ENCODE measurements around the gene AFTPH. TPM values are rescaled to one million over a fixed set of nuclear protein-coding genes. Genes with fewer than 3 reads are reported as not detected.

Gene AFTPH
- total RNA-seq, 1 experiment from 2014 or later = 17.9 TPM

DNA sequence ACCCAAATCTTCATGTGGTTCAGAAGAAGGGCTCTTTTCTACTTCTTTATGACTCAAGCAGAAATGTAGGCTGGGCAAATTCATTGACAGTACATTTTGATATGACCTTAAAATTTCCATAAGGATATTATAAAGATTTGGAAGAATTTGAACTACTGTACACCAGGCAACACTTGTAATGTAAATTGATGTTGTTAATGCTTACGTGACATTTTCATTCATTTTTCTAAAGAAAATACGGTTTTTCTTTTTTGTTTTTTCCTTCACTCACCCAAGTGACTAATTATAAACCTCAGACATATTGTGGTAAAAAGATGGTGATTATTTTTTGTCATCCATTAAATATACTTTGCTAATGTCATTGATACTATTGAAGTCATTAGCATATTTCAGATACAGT is 17.4 kb downstream of the AFTPH start:
- intact Hi-C loops (cut with micrococcal nuclease; ENCODE audit: unreplicated experiment) (no loop called here), in situ Hi-C loops (cut with HindIII; ENCODE audit: low pct_unique_long_range_greater_than_20kb, low sequenced_read_pairs) (no loop called here)
- ChIA-PET POLR2A (no interaction called here), CTCF (no interaction called here)
- DNase-seq (ENCODE audit: low read depth, low spot score) (no peak), ATAC-seq (no peak)
- Histone ChIP-seq H3K4me1 (ENCODE audit: control insufficient read depth, insufficient read depth, low read length) (peaks cover 7% of the 10 kb centered on the region; the same call in 1 of the 2 replicates), H3K27ac (ENCODE audit: low read length) (no peak overlapping the region), H3K27me3 (ENCODE audit: control insufficient read depth, insufficient read depth, low read length) (no peaks in the 10 kb centered on the region), H3K9me3 (ENCODE audit: control insufficient read depth, insufficient read depth, low read depth, low read length) (no peaks in the 10 kb centered on the region), H3K36me3 (ENCODE audit: control insufficient read depth, insufficient read depth, low read length) (no peaks in the 10 kb centered on the region), H3K4me3 (ENCODE audit: low read depth in 2 of 2, low read length in 2 of 2) (no peak overlapping the region)
- no TSS peak for BruUV-seq (replicated peaks)
- TF ChIP-seq TCF7L2 (IDR thresholded peaks at IDR 0.05; ENCODE audit: low read depth, low read length) (no peak), POLR2AphosphoS5 (IDR thresholded peaks at IDR 0.05; ENCODE audit: low read depth, low read length) (no peak), SIN3A (IDR thresholded peaks at IDR 0.05; ENCODE audit: borderline replicate concordance, insufficient read depth, low read depth, low read length) (no peak)
- TF ChIP-seq, protein P1, sequence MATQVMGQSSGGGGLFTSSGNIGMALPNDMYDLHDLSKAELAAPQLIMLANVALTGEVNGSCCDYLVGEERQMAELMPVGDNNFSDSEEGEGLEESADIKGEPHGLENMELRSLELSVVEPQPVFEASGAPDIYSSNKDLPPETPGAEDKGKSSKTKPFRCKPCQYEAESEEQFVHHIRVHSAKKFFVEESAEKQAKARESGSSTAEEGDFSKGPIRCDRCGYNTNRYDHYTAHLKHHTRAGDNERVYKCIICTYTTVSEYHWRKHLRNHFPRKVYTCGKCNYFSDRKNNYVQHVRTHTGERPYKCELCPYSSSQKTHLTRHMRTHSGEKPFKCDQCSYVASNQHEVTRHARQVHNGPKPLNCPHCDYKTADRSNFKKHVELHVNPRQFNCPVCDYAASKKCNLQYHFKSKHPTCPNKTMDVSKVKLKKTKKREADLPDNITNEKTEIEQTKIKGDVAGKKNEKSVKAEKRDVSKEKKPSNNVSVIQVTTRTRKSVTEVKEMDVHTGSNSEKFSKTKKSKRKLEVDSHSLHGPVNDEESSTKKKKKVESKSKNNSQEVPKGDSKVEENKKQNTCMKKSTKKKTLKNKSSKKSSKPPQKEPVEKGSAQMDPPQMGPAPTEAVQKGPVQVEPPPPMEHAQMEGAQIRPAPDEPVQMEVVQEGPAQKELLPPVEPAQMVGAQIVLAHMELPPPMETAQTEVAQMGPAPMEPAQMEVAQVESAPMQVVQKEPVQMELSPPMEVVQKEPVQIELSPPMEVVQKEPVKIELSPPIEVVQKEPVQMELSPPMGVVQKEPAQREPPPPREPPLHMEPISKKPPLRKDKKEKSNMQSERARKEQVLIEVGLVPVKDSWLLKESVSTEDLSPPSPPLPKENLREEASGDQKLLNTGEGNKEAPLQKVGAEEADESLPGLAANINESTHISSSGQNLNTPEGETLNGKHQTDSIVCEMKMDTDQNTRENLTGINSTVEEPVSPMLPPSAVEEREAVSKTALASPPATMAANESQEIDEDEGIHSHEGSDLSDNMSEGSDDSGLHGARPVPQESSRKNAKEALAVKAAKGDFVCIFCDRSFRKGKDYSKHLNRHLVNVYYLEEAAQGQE (IDR thresholded peaks at IDR 0.05; ENCODE audit: insufficient read depth in 1 of 2, low read depth in 2 of 2, low read length in 1 of 2) = no peak
- TF ChIP-seq, protein P2, sequence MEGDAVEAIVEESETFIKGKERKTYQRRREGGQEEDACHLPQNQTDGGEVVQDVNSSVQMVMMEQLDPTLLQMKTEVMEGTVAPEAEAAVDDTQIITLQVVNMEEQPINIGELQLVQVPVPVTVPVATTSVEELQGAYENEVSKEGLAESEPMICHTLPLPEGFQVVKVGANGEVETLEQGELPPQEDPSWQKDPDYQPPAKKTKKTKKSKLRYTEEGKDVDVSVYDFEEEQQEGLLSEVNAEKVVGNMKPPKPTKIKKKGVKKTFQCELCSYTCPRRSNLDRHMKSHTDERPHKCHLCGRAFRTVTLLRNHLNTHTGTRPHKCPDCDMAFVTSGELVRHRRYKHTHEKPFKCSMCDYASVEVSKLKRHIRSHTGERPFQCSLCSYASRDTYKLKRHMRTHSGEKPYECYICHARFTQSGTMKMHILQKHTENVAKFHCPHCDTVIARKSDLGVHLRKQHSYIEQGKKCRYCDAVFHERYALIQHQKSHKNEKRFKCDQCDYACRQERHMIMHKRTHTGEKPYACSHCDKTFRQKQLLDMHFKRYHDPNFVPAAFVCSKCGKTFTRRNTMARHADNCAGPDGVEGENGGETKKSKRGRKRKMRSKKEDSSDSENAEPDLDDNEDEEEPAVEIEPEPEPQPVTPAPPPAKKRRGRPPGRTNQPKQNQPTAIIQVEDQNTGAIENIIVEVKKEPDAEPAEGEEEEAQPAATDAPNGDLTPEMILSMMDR (IDR thresholded peaks at IDR 0.05) = no peak

DNA sequence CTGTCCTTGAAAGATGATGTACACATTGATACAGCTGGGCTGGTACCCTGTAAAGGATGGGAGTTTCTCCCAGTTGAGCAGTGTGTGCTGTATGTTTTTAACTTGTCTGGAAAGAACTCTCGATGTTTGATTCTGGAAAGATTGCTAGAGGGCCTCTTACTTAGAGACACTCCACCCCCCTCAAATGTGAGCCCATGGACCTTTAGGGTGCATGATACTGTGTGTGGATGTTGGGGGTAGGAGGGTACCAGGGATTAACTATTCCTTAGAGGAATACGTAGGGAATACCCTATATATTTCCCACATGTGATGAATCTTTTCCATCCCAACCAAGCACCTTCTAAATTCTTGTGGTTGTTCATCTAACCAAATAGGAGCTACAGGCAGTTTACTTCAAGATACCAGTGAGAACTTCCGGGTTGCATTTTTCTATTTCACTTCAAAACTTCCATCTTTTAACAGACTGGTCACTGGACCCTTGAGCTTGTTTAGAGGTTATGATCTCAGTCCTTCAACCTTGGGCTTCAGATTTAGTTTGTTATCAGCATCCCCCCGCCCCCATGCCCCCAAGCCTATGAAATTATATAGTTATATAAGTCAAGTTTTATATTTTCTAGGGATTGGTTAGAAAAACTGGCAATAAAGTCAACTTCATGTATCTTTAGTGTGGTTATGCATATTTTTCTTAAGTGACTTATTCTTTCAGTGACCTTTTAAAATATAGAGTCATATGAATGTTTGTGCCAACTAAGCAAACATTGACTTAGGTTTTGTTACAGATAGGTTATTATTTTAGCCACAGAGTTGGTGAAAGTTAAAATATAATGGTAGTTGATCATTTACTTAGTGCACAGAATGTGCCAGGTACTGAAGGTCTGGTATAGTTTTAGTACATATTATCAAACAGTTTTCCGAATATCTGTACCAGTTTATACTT is 18.2 kb downstream of the AFTPH start:
- CTCF ChIA-PET = no interaction called here
- no peaks in the 10 kb centered on the region for H3K9me3 ChIP-seq (ENCODE audit: control insufficient read depth, insufficient read depth, low read depth, low read length)
- no peak overlapping the region for H3K4me3 ChIP-seq (ENCODE audit: low read depth in 2 of 2, low read length in 2 of 2)
- no peak for DNase-seq (ENCODE audit: low read depth, low spot score)
- H3K27ac ChIP-seq (ENCODE audit: low read length) = no peak overlapping the region
- in situ Hi-C loops (cut with HindIII; ENCODE audit: low pct_unique_long_range_greater_than_20kb, low sequenced_read_pairs) = no loop called here
- no peak for ATAC-seq
- intact Hi-C loops (cut with micrococcal nuclease; ENCODE audit: unreplicated experiment) = no loop called here
- no peaks in the 10 kb centered on the region for H3K27me3 ChIP-seq (ENCODE audit: control insufficient read depth, insufficient read depth, low read length)
- TF ChIP-seq SIN3A (IDR thresholded peaks at IDR 0.05; ENCODE audit: borderline replicate concordance, insufficient read depth, low read depth, low read length) (no peak), POLR2AphosphoS5 (IDR thresholded peaks at IDR 0.05; ENCODE audit: low read depth, low read length) (no peak), TCF7L2 (IDR thresholded peaks at IDR 0.05; ENCODE audit: low read depth, low read length) (no peak)
- TF ChIP-seq, protein P1 (IDR thresholded peaks at IDR 0.05; ENCODE audit: insufficient read depth in 1 of 2, low read depth in 2 of 2, low read length in 1 of 2) = no peak
- TF ChIP-seq, protein P2 (IDR thresholded peaks at IDR 0.05) = no peak
- POLR2A ChIA-PET = no interaction called here
- no TSS peak for BruUV-seq (replicated peaks)
- peaks cover 7% of the 10 kb centered on the region; the same call in 1 of the 2 replicates for H3K4me1 ChIP-seq (ENCODE audit: control insufficient read depth, insufficient read depth, low read length)
- H3K36me3 ChIP-seq (ENCODE audit: control insufficient read depth, insufficient read depth, low read length) = no peaks in the 10 kb centered on the region
